ENCODE results near the gene TUBA3C. TPM values are rescaled to one million over a fixed set of nuclear protein-coding genes. Genes with fewer than 3 reads are reported as not detected.
"Not testable (repeated sequence)": the region's sequence is repeated elsewhere in the genome, so short reads cannot be mapped to it uniquely, and the experiment has no call there.

The TUBA3C gene
- total RNA-seq, 1 donor from 2014 or later: not detected

DNA sequence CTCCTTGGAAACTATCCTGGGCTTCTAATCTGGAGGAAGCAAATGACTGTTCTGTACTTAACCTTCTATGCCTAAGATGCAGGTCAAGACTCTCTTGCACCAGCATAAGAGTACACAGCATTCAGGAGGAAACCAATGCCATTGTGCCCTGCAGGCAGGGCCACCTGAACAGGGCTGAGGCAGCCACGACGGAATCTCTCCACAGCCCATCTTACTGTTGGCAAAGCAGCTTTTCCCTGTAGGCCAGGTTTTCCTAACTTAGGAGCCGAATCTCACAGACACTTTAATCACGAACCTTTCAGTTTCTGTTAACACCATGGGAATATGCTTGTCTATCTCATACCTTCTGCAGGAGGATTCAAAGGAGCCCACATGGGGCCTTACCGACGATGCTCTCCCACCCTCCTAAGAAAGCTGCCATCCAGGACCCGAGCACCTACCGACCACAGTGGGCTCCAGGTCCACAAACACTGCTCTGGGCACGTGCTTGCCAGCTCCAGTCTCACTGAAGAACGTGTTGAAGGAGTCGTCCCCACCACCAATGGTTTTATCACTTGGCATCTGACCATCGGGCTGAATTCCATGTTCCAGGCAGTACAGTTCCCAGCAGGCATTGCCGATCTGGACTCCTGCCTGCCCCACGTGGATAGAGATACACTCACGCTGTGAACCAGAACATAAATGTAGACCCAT is 2.6 kb downstream of the TUBA3C start:
- Mint-ChIP-seq H3K4me1 (ENCODE audit: unreplicated experiment) (no peaks in the 10 kb centered on the region), H3K27ac (no peak overlapping the region), H3K9me3 (no peaks in the 10 kb centered on the region), H3K4me3 (no peak overlapping the region), H3K36me3 (no peaks in the 10 kb centered on the region), H3K27me3 (no peaks in the 10 kb centered on the region)
- TF ChIP-seq, protein P1, sequence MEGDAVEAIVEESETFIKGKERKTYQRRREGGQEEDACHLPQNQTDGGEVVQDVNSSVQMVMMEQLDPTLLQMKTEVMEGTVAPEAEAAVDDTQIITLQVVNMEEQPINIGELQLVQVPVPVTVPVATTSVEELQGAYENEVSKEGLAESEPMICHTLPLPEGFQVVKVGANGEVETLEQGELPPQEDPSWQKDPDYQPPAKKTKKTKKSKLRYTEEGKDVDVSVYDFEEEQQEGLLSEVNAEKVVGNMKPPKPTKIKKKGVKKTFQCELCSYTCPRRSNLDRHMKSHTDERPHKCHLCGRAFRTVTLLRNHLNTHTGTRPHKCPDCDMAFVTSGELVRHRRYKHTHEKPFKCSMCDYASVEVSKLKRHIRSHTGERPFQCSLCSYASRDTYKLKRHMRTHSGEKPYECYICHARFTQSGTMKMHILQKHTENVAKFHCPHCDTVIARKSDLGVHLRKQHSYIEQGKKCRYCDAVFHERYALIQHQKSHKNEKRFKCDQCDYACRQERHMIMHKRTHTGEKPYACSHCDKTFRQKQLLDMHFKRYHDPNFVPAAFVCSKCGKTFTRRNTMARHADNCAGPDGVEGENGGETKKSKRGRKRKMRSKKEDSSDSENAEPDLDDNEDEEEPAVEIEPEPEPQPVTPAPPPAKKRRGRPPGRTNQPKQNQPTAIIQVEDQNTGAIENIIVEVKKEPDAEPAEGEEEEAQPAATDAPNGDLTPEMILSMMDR (conservative IDR thresholded peaks at IDR 0.05): no peak
- peak; percentile 29 for DNase-seq (ENCODE audit: extremely low spot score, unreplicated experiment)

DNA sequence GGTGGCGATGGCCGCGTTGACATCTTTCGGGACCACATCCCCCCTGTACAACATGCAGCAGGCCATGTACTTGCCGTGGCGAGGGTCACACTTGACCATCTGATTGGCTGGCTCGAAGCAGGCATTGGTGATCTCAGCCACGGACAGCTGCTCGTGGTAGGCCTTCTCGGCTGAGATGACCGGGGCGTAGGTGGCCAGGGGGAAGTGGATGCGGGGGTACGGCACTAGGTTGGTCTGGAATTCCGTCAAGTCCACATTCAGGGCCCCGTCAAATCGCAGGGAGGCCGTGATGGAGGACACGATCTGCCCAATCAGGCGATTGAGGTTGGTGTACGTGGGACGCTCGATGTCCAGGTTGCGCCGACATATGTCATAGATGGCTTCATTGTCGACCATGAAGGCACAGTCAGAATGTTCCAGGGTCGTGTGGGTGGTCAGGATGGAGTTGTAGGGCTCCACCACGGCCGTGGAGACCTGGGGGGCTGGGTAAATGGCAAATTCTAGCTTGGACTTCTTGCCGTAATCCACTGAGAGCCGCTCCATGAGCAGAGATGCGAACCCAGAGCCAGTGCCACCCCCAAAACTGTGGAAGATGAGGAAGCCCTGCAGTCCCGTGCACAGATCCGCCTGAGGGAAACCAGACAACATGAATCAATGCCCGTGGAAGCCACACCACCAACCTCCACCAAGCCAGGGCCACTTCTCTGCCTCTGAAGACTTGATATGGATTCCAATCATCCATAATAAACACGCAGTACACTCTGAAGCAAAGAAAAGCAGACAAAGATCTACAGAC is 4.4 kb downstream of the TUBA3C start:
- DNase-seq (ENCODE audit: extremely low spot score, unreplicated experiment); H3K4me1 Mint-ChIP-seq (ENCODE audit: unreplicated experiment); H3K9me3 Mint-ChIP-seq; H3K27me3 Mint-ChIP-seq; H3K36me3 Mint-ChIP-seq; H3K4me3 Mint-ChIP-seq; H3K27ac Mint-ChIP-seq: not testable (repeated sequence)

DNA sequence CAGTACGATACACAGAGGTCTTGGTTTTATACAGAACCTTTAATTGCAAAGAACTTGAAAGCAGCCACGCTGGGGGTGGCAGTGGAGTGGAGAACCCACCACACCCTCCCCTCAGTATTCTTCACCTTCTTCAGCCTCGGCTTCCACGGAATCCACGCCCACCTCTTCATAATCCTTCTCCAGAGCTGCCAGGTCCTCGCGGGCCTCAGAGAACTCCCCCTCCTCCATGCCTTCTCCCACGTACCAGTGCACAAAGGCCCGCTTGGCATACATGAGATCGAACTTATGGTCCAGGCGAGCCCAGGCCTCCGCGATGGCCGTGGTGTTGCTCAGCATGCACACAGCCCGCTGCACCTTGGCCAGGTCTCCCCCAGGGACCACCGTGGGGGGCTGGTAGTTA is 7.9 kb downstream of the TUBA3C start:
- TF ChIP-seq, protein P1 (conservative IDR thresholded peaks at IDR 0.05): no peak
- H3K36me3 Mint-ChIP-seq: no peaks in the 10 kb centered on the region

DNA sequence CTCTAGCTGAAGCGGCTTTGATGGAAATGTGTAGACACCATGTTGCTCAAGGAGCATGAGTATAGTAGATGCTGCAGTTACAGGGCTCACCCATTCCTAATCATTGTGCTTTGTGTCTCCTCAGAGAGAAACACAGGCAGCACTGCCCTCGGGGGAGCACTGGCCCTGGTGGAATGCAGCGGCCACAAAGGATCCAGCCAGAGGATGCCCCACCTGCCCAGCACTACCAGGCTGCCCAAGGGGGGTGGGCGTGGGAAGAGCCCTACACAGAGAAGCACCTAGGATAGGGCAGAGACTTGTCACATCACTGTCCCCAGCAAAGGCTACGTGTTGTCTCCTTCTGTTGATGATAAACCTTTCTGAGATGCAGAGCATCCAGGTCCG is 9.0 kb downstream of the TUBA3C start:
- Mint-ChIP-seq H3K27ac (no peak overlapping the region), H3K9me3 (no peaks in the 10 kb centered on the region), H3K36me3 (no peaks in the 10 kb centered on the region), H3K4me1 (ENCODE audit: unreplicated experiment) (no peaks in the 10 kb centered on the region), H3K27me3 (no peaks in the 10 kb centered on the region), H3K4me3 (no peak overlapping the region)
- TF ChIP-seq, protein P1 (conservative IDR thresholded peaks at IDR 0.05): no peak
- no peak for DNase-seq (ENCODE audit: extremely low spot score, unreplicated experiment)

More for the DNA sequence above, 7.9 kb downstream of the TUBA3C start:
- Mint-ChIP-seq H3K27me3 (no peaks in the 10 kb centered on the region), H3K4me1 (ENCODE audit: unreplicated experiment) (no peaks in the 10 kb centered on the region), H3K27ac (no peak overlapping the region), H3K4me3 (no peak overlapping the region), H3K9me3 (no peaks in the 10 kb centered on the region)
- DNase-seq (ENCODE audit: extremely low spot score, unreplicated experiment): no peak

DNA sequence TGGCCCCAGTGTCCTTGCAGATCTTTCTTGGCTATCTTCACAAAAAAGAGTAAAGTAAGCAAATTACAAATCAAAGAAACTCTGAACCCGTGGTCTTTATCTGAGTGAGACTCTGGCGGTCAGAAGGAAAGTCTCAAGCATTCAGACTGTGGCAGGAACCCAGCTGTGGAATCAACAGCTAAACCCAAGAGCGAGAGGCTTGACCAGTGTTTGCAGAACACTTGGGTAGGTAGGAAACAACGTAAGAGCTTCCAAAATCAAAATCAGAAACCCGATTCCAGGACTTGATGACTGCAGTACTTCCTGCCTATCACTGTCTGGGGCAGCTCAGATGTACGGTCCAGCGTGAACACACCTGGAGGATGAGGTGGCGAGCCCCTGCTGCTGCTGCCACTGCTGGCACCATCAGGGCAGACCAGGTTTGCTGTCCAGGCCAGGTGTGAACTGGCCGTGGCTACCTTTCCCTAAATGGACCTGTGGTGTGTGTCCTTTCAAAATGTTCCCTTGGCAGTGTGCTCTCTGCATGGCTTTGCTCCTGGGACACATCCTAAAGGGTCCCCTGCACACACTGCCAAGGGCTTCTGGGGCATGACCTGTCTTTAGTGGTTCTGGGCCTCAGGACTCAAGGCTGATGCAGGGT is 9.5 kb downstream of the TUBA3C start:
- DNase-seq (ENCODE audit: extremely low spot score, unreplicated experiment): no peak
- H3K4me1 Mint-ChIP-seq (ENCODE audit: unreplicated experiment): no peaks in the 10 kb centered on the region
- no peaks in the 10 kb centered on the region for H3K27me3 Mint-ChIP-seq
- H3K9me3 Mint-ChIP-seq: no peaks in the 10 kb centered on the region
- no peak overlapping the region for H3K4me3 Mint-ChIP-seq
- H3K36me3 Mint-ChIP-seq: no peaks in the 10 kb centered on the region
- TF ChIP-seq, protein P1 (conservative IDR thresholded peaks at IDR 0.05): no peak
- H3K27ac Mint-ChIP-seq: no peak overlapping the region

DNA sequence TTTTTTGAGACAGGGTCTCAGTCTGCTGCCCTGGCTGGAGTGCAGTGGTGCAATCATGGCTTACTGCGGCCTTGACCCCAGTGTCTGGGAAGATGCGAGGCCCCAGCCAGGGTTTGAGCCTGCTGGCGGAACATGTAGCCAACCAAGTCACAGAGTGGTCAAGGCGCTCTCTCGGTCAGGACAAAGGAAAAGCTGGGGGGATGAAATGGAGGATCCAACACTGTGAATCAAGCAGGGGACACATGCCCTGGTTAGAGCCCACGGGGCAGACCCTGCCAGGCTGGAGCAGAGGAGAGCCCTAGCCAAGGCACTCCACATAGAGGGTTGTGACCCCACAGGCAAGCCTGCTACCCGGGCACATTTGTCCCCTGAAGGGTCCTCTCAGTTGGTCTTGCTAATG is 10.1 kb downstream of the TUBA3C start:
- Mint-ChIP-seq H3K27me3 (no peaks in the 10 kb centered on the region), H3K36me3 (no peaks in the 10 kb centered on the region), H3K4me1 (ENCODE audit: unreplicated experiment) (no peaks in the 10 kb centered on the region), H3K4me3 (no peak overlapping the region), H3K9me3 (no peaks in the 10 kb centered on the region), H3K27ac (no peak overlapping the region)
- TF ChIP-seq, protein P1 (conservative IDR thresholded peaks at IDR 0.05): no peak
- DNase-seq (ENCODE audit: extremely low spot score, unreplicated experiment): no peak
